HG02571 (cell line): ENCODE data around the gene MPL.
A peak's percentile ranks its signal among the peaks of the same experiment; 100 is the strongest.
"Not testable (repeated sequence)": the region's sequence is repeated elsewhere in the genome, so short reads cannot be mapped to it uniquely, and the experiment has no call there.

Experiments used
- ATAC-seq: cut with Tn5 transposase; IDR thresholded peaks from one replicate; pipeline ENCODE4 v1.9.1; 2021; ENCODE audit warnings: mild to moderate bottlenecking, moderate library complexity; ENCODE audit not compliant: unreplicated experiment

The MPL gene

GRCh38 chr1:43351421-43352350, 14.1 kb downstream of the MPL start:
- ATAC-seq: no peak

DNA sequence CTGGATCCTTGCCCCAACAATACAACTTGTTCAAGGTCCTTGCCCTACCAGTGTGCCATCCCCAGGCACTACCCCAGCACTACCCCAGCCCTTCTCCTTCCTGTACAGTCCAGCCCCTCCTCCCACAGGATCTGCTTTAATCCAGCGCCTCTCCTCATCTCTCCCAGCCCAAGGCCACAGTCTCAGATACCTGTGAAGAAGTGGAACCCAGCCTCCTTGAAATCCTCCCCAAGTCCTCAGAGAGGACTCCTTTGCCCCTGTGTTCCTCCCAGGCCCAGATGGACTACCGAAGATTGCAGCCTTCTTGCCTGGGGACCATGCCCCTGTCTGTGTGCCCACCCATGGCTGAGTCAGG, 14.7 kb downstream of the MPL start:
- ATAC-seq: no peak

GRCh38 chr1:43352881-43353280, 15.3 kb downstream of the MPL start:
- ATAC-seq: no peak

DNA sequence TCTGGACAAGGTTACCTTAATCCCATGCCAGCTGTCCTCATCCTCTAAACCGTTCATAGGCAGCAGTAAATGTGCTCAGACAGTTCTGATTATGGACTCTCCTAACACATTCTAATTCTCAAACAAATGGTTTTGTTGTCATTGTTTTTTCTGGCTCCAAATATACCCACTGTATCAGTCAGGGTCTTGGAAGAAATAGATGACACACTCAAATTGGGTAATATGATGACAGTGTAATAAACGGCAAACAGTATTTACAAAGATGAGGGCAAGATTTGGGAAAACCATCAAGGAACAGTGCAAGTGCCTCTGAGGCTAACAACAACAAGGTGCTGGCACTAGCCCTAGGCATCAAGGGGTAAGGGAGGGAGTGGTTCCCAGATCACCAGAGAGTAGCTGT, 16.9 kb downstream of the MPL start:
- no peak for ATAC-seq

DNA sequence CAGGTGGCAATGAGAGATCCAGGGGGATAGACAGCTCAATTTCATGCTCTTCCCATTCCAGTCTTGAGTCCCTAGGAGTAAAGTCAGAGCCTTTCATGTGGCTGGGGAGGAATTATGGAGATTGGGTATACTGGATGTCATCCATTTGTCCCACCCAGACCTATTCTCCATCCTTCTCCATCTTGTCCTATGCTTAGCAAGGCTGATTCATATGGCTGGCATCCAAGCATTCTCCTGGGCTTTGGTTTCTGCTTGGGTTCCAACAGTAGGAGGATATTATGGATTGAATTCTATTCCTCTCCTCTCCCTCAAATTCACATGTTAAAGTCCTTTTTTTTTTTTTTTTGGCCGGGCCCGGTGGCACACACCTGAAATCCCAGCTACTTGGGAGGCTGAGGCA, 17.3 kb downstream of the MPL start:
- no peak for ATAC-seq

DNA sequence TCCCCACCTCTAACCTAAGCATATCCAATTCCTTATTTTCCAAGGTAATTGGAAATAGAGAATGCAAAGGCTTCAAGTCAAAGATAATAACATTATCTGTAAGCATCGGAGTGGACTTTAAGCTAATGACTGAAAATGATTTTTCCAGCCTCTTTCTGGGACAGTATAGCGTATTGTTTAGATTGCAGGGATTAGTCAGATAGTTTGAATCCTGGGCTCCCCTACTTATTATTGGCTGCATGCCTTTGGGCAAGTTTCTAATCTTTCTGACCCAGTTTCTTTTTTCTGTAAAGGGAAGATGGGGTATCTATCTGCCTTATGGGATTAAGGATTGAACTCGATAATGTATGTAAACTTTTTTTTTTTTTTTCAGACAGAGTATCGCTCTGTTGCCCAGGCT, 19.6 kb downstream of the MPL start:
- ATAC-seq: no peak

GRCh38 chr1:43358121-43358745, 20.6 kb downstream of the MPL start:
- peak; percentile 11 for ATAC-seq

- peak; percentile 94 for ATAC-seq
Observed at GRCh38 chr1:43358746-43359693, 21.4 kb downstream of the MPL start, which contains the start of gene CDC20. Gene CDC20, plus strand, starts transcription at chr1:43358981. Its CDS starts 235 bp downstream, at chr1:43359216.

GRCh38 chr1:43359696-43360095, 22.1 kb downstream of the MPL start:
- no peak for ATAC-seq

GRCh38 chr1:43360616-43361015, 23.0 kb downstream of the MPL start:
- ATAC-seq: no peak

DNA sequence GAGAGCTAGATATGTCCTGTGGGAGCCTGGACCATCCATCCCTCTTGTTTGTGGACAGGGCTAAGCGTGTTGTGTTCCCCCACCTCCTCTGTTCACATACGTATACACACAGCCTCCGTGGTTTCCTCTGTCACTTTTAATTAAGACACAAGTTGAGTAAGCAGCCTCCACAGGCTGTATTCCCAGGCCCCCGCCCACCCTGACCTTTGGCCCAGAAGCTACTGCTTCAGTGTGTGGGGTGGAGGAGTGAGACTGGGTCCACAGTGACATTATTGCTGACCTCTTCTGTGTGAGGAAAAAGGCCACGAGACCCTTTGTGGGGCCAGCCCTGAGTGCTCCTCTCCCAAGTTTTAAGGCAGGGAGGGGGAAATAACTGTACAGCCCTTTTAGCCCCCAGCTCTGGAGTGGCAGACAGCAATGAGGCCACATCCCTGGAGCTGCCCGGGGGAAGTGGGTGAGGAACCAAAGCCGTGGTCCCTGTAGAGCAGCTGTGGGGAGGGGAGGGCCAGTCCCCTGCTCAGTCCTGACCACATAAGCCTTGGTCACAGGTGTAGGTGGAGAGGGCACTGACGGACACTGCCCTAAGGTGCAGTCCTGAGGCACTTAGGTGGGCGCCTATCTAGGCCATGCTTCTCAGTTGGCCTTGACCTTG, 25.8 kb downstream of the MPL start:
- ATAC-seq: no peak

DNA sequence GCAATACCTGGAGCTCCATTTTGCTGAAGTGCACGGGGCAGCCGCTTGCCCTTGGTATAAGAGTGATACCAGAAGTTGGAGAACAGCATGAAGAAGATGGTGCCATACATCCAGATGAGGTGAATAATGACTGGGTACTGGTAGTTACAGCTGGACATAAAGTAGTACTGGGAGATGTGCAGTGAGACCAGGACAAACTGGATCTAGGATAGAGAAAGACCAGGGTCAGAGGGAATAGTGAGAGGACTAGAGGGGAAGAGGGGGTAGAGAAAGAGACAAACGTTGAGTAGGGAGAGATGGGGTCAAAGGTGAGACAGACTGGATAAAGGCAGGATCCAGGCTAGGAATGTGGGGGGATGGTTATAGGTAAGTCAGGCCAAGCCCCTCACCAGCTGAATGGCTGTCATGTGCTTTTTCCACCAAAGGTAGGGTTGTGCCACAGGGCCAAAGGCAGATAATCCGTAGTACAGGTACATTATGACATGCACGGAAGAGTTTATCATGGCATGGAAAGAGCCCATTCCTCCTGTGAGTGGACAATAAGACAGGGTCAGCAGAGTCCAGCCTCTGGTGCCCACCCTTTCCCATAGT, 26.4 kb downstream of the MPL start:
- no peak for ATAC-seq

DNA sequence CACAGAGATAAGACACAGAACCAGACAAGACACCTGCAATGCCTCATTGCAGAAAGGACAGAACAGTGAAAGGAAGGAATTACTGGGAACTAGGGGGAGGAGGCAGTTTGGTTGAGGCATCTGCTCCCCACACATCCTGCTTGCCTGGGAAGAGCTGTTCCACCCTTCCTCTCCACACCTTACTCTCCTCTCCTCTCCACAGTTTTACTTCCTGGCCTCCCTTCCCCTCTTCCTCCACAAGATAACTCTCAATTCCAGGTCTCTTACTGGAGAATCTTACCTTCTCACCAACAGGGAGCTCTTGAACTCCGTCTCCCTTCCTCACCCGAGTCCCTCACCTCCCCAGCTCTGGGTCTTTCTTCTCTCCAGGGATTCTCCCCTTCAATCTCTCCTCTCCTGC, 28.1 kb downstream of the MPL start:
- ATAC-seq: no peak

DNA sequence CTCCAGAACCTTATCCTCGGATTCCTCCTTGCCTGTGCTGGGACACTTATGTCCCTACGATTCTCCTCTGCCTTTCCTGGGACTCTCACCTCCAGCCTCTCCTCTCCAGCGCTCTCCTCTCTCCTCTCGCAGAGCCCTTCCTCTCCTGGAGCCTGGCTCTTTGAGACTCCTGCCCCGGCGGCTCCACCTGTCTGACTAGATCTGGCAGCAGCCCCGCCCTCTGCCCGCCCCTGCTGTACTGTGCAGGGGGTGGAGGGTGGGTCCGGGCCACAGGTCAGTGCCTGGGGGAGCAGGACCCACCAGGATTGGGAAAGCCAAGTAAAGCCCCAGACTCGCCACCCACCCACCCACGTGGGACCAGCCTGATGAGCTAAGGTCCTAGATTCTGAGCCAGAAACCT, 28.6 kb downstream of the MPL start:
- no peak for ATAC-seq

DNA sequence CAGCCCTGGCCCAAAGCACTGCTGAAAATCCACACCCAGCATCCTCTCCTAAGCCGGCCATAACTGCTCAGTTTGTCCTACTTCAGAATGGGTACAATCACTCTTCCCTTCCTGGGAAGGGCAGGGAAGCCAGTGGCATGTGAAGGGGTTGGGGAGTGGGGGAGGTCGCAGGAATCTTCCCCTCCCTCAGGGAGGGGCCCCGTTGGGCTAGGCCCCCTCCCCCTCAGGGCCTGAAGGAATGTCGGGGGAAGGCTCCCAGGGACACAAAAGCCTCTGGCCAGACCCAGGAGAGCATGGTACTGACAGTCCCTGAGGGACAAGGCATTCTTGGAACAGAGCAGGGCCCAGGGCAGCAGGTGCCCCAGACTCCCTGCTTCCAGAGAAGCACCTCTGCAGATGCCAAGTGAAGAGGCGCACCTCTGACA, 29.0 kb downstream of the MPL start:
- ATAC-seq: no peak

- ATAC-seq: peak; percentile 51
Observed at GRCh38 chr1:43367026-43367903, 29.6 kb downstream of the MPL start.

GRCh38 chr1:43367904-43368645, 30.5 kb downstream of the MPL start, which contains the start of gene ELOVL1:
Gene ELOVL1, minus strand, starts transcription at chr1:43368011. Its CDS starts 2,402 bp downstream, at chr1:43365609.
- ATAC-seq: peak; percentile 68

- no peak for ATAC-seq
Observed at GRCh38 chr1:43368646-43369020, 31.0 kb downstream of the MPL start.

DNA sequence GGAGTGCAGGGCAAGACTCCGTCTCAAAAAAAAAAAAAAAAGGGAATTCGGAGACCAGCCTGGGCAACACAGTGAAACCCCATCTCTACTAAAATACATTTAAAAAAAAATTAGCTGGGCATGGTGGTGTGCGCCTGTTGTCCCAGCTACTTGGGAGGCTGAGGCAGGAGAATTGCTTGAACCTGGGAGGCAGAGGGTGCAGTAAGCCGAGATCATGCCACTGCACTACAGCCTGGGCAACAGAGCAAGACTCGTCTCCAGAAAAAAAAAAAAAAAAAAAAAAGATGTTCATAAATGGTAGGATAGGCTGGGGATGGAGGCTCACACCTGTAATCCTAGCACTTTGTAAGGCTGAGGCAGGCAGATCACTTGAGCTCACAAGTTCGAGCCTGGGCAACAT, 32.2 kb downstream of the MPL start:
- ATAC-seq: not testable (repeated sequence)
